ENCODE data around the gene CTBP1. TPM values are rescaled to one million over a fixed set of nuclear protein-coding genes. Genes with fewer than 3 reads are reported as not detected.
A peak's percentile ranks its signal among the peaks of the same experiment; 100 is the strongest.

CTBP1 gene
- total and polyA plus RNA-seq, 9 of the 15 experiments (the other 6 are each of a cell fraction or from before 2014, with no cell fraction given) = 14.5 to 162 (median 68.2) TPM

- TF ChIP-seq ZNF592 (IDR thresholded peaks at IDR 0.05) = no peak
Observed at GRCh38 chr4:1253831-1254230, 4.9 kb upstream of the CTBP1 start (continued).

- H3K9ac ChIP-seq (ENCODE audit: insufficient read depth in 1 of 2, low read depth in 2 of 2, low read length in 2 of 2) = no peak overlapping the region
- H3K9me1 ChIP-seq (ENCODE audit: control insufficient read depth, insufficient read depth, low read length) = no peaks in the 10 kb centered on the region
- no peak for TF ChIP-seq CBFA2T3 (IDR thresholded peaks at IDR 0.05)
- peak; percentile 40; the same call in 1 of the 2 replicates for TF ChIP-seq ATF3 (IDR thresholded peaks at IDR 0.05)
- no peak for TF ChIP-seq ATF3 (CRISPR knock-in tag; conservative IDR thresholded peaks at IDR 0.05)
- TF ChIP-seq TRIM24 (IDR thresholded peaks at IDR 0.05) = 0 out of 4 replicates have a peak, but pooled peaks of 1 of the 2 experiments have one; percentile 13
- 88% methylated on average over 6 of the region's 6 CpGs for WGBS (ENCODE audit: insufficient coverage, low coverage, missing lambda C conversion rate)
- in situ Hi-C loops (cut with MboI) (no loop called here), intact Hi-C loops (cut with micrococcal nuclease) (no loop called here)
- H3K4me3 ChIP-seq = no peak overlapping the region
- no peaks in the 10 kb centered on the region for H4K20me1 ChIP-seq (replicated peaks; ENCODE audit: control insufficient read depth, insufficient read depth, low read length)
- H3K27ac ChIP-seq (ENCODE audit: extremely low read depth, low read depth, low read length) = no peak overlapping the region
- H3K27me3 ChIP-seq (ENCODE audit: control insufficient read depth in 2 of 2, insufficient read depth in 2 of 2, low read length in 2 of 2) = no peaks in the 10 kb centered on the region
- H3K4me1 ChIP-seq (replicated peaks in 1 of 2; ENCODE audit: control insufficient read depth in 2 of 2, insufficient read depth in 2 of 2, low read length in 2 of 2) = peaks cover 4 to 28% of the 10 kb centered on the region in 2 experiments; a peak in 4 of 5 replicates
- ChIA-PET POLR2A (interaction anchor here (0.7 kb wide), 1 partner anchor 153 kb away, joined by 3 read pairs; no protein-coding TSS in a partner anchor), CTCF (ENCODE audit: low intra/inter-chr PET ratio) (no interaction called here)
- no TSS peak for BruUV-seq (replicated peaks)
- no peak for FAIRE-seq
- H2AFZ ChIP-seq (ENCODE audit: low read depth, low read length) = no peak overlapping the region
- H3K4me2 ChIP-seq (ENCODE audit: insufficient read depth, low read length) = no peak overlapping the region
- H3K9me3 ChIP-seq (replicated peaks; ENCODE audit: control insufficient read depth, insufficient read depth, low read depth, low read length) = peaks cover 8% of the 10 kb centered on the region
- no peak for ATAC-seq
- H3K79me2 ChIP-seq (ENCODE audit: control insufficient read depth, insufficient read depth, low read length) = peaks cover 15% of the 10 kb centered on the region
- peaks cover 11% of the 10 kb centered on the region; the same call in 1 of the 3 replicates for H3K36me3 ChIP-seq (ENCODE audit: control insufficient read depth, insufficient read depth, low read length)
- no peak for DNase-seq (ENCODE audit: extremely low read depth in 1 of 4, low spot score in 3 of 4)
Observed at GRCh38 chr4:1252928-1253492, 4.1 kb upstream of the CTBP1 start.

Measured in K562 (cell line).